Liver (tissue), 9 donors: ENCODE measurements around the gene CYTL1. TPM values are rescaled to one million over a fixed set of nuclear protein-coding genes. Genes with fewer than 3 reads are reported as not detected.

ENCODE experiments used
- DNase-seq: peaks from one replicate; pipeline ENCODE4 v3.0.0-alpha.2; 2017; ENCODE audit warnings: low spot score
- H3K27ac ChIP-seq, 2 donors: one replicate each; pipeline ENCODE4 v1.7.0; 2013; ENCODE audit warnings: inconsistent platforms in 2 of 2, low read length in 2 of 2, control low read depth in 1 of 2, low read depth in 1 of 2, mild to moderate bottlenecking in 1 of 2
- H3K27me3 ChIP-seq, 4 donors: one replicate each; pipeline versions ENCODE4 v1.6.1 to v1.7.0; 2013; ENCODE audit warnings: low read length in 3 of 4, inconsistent platforms in 1 of 4, mild to moderate bottlenecking in 1 of 4, moderate library complexity in 1 of 4; ENCODE audit not compliant: control insufficient read depth in 4 of 4, insufficient read depth in 4 of 4
- H3K36me3 ChIP-seq, 4 donors: one replicate each; pipeline versions ENCODE4 v1.6.1 to v1.7.0; 2013; ENCODE audit warnings: low read length in 3 of 4, mild to moderate bottlenecking in 3 of 4, low read depth in 1 of 4, moderate library complexity in 1 of 4; ENCODE audit not compliant: control insufficient read depth in 4 of 4, insufficient read depth in 3 of 4
- H3K4me1 ChIP-seq, 4 donors: one replicate each; pipeline versions ENCODE4 v1.6.1 to v1.7.0; 2013; ENCODE audit warnings: low read length in 3 of 4, mild to moderate bottlenecking in 3 of 4, moderate library complexity in 1 of 4; ENCODE audit not compliant: control insufficient read depth in 4 of 4, insufficient read depth in 4 of 4
- H3K4me3 ChIP-seq, 3 donors: one replicate each; pipeline versions ENCODE4 v1.6.1 to v1.7.0; 2013; ENCODE audit warnings: low read length in 3 of 3, control low read depth in 1 of 3, low read depth in 1 of 3, mild to moderate bottlenecking in 1 of 3
- H3K9ac ChIP-seq, 2 donors: one replicate each; pipeline ENCODE4 v1.7.0; 2013; ENCODE audit warnings: low read length in 2 of 2, mild to moderate bottlenecking in 2 of 2, moderate library complexity in 2 of 2, control low read depth in 1 of 2, low read depth in 1 of 2
- H3K9me3 ChIP-seq, 4 donors: one replicate each; pipeline versions ENCODE4 v1.6.1 to v1.7.0; 2013; ENCODE audit warnings: low read length in 3 of 4; ENCODE audit not compliant: control insufficient read depth in 4 of 4
- ATF3 ChIP-seq: IDR thresholded peaks from 2 replicates; pipeline ENCODE4 v1.6.1; 2016; ENCODE audit warnings: antibody characterized with exemption
- EGR1 ChIP-seq, 2 donors: IDR thresholded peaks; 2 replicates each; pipeline ENCODE4 v1.6.1; 2016 to 2018; ENCODE audit warnings: antibody characterized with exemption in 2 of 2, low read depth in 2 of 2
- FOXA1 ChIP-seq: IDR thresholded peaks from 2 replicates; pipeline ENCODE4 v1.6.1; 2016; ENCODE audit warnings: antibody characterized with exemption
- FOXA2 ChIP-seq: IDR thresholded peaks from 2 replicates; pipeline ENCODE4 v1.6.1; 2016; ENCODE audit warnings: antibody characterized with exemption
- GABPA ChIP-seq, 2 donors: IDR thresholded peaks in 1 of 2; conservative IDR thresholded peaks in 1 of 2; 2 replicates each; pipeline ENCODE4 v1.6.1; 2016; ENCODE audit warnings: antibody characterized with exemption in 2 of 2, mild to moderate bottlenecking in 1 of 2, moderate library complexity in 1 of 2
- HNF4A ChIP-seq, 2 donors: conservative IDR thresholded peaks; 2 replicates each; pipeline ENCODE4 v1.6.1; 2016; ENCODE audit warnings: antibody characterized with exemption in 2 of 2, mild to moderate bottlenecking in 2 of 2
- HNF4G ChIP-seq: IDR thresholded peaks from 2 replicates; pipeline ENCODE4 v1.6.1; 2016; ENCODE audit warnings: antibody characterized with exemption
- JUND ChIP-seq, 2 donors: IDR thresholded peaks; 2 replicates each; pipeline ENCODE4 v1.6.1; 2016; ENCODE audit warnings: antibody characterized with exemption in 2 of 2
- MAX ChIP-seq: IDR thresholded peaks from 2 replicates; pipeline ENCODE4 v1.6.1; 2016; ENCODE audit warnings: antibody characterized with exemption
- NR2F2 ChIP-seq: IDR thresholded peaks from 2 replicates; pipeline ENCODE4 v1.6.1; 2016; ENCODE audit warnings: antibody characterized with exemption
- RAD21 ChIP-seq, 2 donors: IDR thresholded peaks; 2 replicates each; pipeline ENCODE4 v1.6.1; 2016; ENCODE audit warnings: antibody characterized with exemption in 2 of 2, mild to moderate bottlenecking in 2 of 2
- REST ChIP-seq: IDR thresholded peaks from 2 replicates; pipeline ENCODE4 v1.6.1; 2016; ENCODE audit warnings: antibody characterized with exemption, mild to moderate bottlenecking
- RXRA ChIP-seq, 2 donors: IDR thresholded peaks; 2 replicates each; pipeline ENCODE4 v1.6.1; 2017 to 2018; ENCODE audit warnings: antibody characterized with exemption in 2 of 2, mild to moderate bottlenecking in 1 of 2
- SP1 ChIP-seq: IDR thresholded peaks from 2 replicates; pipeline ENCODE4 v1.6.1; 2018; ENCODE audit warnings: antibody characterized with exemption, mild to moderate bottlenecking
- TAF1 ChIP-seq: conservative IDR thresholded peaks from 2 replicates; pipeline ENCODE4 v1.6.1; 2016; ENCODE audit warnings: antibody characterized with exemption, mild to moderate bottlenecking
- YY1 ChIP-seq: IDR thresholded peaks from 2 replicates; pipeline ENCODE4 v1.6.1; 2016; ENCODE audit warnings: antibody characterized with exemption, mild to moderate bottlenecking
- ZBTB33 ChIP-seq: IDR thresholded peaks from 2 replicates; pipeline ENCODE4 v1.6.1; 2016; ENCODE audit warnings: antibody characterized with exemption
- WGBS: extraction: QIAGEN DNeasy Blood & Tissue Kit; methylation state at CpG from one replicate; pipeline ENCODE4 v1.1.7; 2013; 5-methylcytosine and 5-hydroxymethylcytosine counted together
- polyA plus RNA-seq, 2 donors: library from polyadenylated mRNA; stranded (reverse) in 1 of 2; unstranded in 1 of 2; fragments of 200-250 nt in 1 of 2; fragments of >200 nt in 1 of 2; fragmentation: Nextera tagmentation in 1 of 2; extraction: Ambion mirVana in 1 of 2; gene quantifications; one replicate each; pipeline versions ENCODE4 v1.2.1 to v1.2.3, GENCODE V29; 2013 to 2015
- total RNA-seq, 2 donors: library from RNA; depleted of rRNA; stranded (reverse); fragments of >200 nt; gene quantifications; one replicate each; pipeline ENCODE4 v1.2.3, GENCODE V29; 2014
- donor health status: healthy.
- donor health status: healthy.
- donor health status: healthy.
- donor health status: healthy.
- donor health status: healthy.

Gene CYTL1
- total and polyA plus RNA-seq, 4 donors: 0.13 to 4.6 TPM; not detected in 2

- TF ChIP-seq NR2F2 (no peak), GABPA (IDR thresholded peaks at IDR 0.05 in 1 of 2, conservative IDR thresholded peaks at IDR 0.05 in 1 of 2) (no peak), JUND (IDR thresholded peaks at IDR 0.05) (no peak)
Measured at GRCh38 chr4:4985036-4985435, 34.2 kb downstream of the CYTL1 start (continued).

GRCh38 chr4:4984186-4984585 lies 35.1 kb downstream of the CYTL1 start:
- H3K9me3 ChIP-seq: no peaks in the 10 kb centered on the region
- 78% methylated on average over 2 of the region's 2 CpGs for WGBS
- TF ChIP-seq GABPA (IDR thresholded peaks at IDR 0.05 in 1 of 2, conservative IDR thresholded peaks at IDR 0.05 in 1 of 2) (no peak), HNF4A (conservative IDR thresholded peaks at IDR 0.05) (no peak), ZBTB33 (no peak), YY1 (no peak), FOXA2 (no peak), FOXA1 (no peak), NR2F2 (no peak), JUND (IDR thresholded peaks at IDR 0.05) (no peak), MAX (no peak), HNF4G (no peak)
- H3K27ac ChIP-seq: no peak overlapping the region
- H3K27me3 ChIP-seq: no peaks in the 10 kb centered on the region
- H3K9ac ChIP-seq: no peak overlapping the region
- no peak for DNase-seq
- no peaks in the 10 kb centered on the region for H3K4me1 ChIP-seq
- H3K36me3 ChIP-seq: no peaks in the 10 kb centered on the region
- no peak overlapping the region for H3K4me3 ChIP-seq

GRCh38 chr4:4981827-4982226 lies 37.4 kb downstream of the CYTL1 start:
- TF ChIP-seq RAD21 (IDR thresholded peaks at IDR 0.05): no peak
- H3K9ac ChIP-seq: no peak overlapping the region
- H3K36me3 ChIP-seq: no peaks in the 10 kb centered on the region

GRCh38 chr4:4981427-4981826 lies 37.8 kb downstream of the CYTL1 start:
- 67% methylated on average over 3 of the region's 3 CpGs for WGBS
- no peak overlapping the region for H3K9ac ChIP-seq
- TF ChIP-seq NR2F2 (no peak), FOXA2 (no peak), TAF1 (no peak), ATF3 (no peak), EGR1 (IDR thresholded peaks at IDR 0.05; ENCODE audit: low read depth in 2 of 2) (no peak), SP1 (no peak), YY1 (no peak), GABPA (IDR thresholded peaks at IDR 0.05 in 1 of 2, conservative IDR thresholded peaks at IDR 0.05 in 1 of 2) (no peak), ZBTB33 (no peak), REST (no peak), HNF4G (no peak), JUND (IDR thresholded peaks at IDR 0.05) (no peak), RXRA (IDR thresholded peaks at IDR 0.05) (no peak), MAX (no peak)

More at GRCh38 chr4:4981827-4982226, 37.4 kb downstream of the CYTL1 start:
- no peak for DNase-seq
- no peaks in the 10 kb centered on the region for H3K4me1 ChIP-seq
- H3K4me3 ChIP-seq: no peak overlapping the region
- H3K9me3 ChIP-seq: no peaks in the 10 kb centered on the region
- WGBS: 66% methylated on average over 8 of the region's 8 CpGs
- H3K27me3 ChIP-seq: no peaks in the 10 kb centered on the region
- H3K27ac ChIP-seq: no peak overlapping the region

More at GRCh38 chr4:4981427-4981826, 37.8 kb downstream of the CYTL1 start:
- DNase-seq: no peak
- no peaks in the 10 kb centered on the region for H3K36me3 ChIP-seq
- no peaks in the 10 kb centered on the region for H3K27me3 ChIP-seq
- no peak overlapping the region for H3K27ac ChIP-seq
- no peaks in the 10 kb centered on the region for H3K4me1 ChIP-seq
- no peaks in the 10 kb centered on the region for H3K9me3 ChIP-seq
- H3K4me3 ChIP-seq: no peak overlapping the region
